Breast epithelium (tissue), 4 donors: ENCODE measurements around the gene SCN2A. TPM values are rescaled to one million over a fixed set of nuclear protein-coding genes. Genes with fewer than 3 reads are reported as not detected.

Experiments used
- DNase-seq, 2 donors: peaks; one replicate each; pipeline ENCODE4 v3.0.0-alpha.2; 2019; ENCODE audit warnings: low spot score in 2 of 2
- H3K27ac ChIP-seq, 2 donors: fragments of 200-600 bp; sonication (generic) in 1 of 2; one replicate each; pipeline ENCODE4 v1.5.1; 2016 to 2019; ENCODE audit warnings: mild to moderate bottlenecking in 1 of 2
- H3K27me3 ChIP-seq, 2 donors: fragments of 200-600 bp; sonication (generic) in 1 of 2; one replicate each; pipeline versions ENCODE4 v1.5.1 to v1.6.0; 2017 to 2019; ENCODE audit warnings: control low read depth in 1 of 2, mild to moderate bottlenecking in 1 of 2
- H3K36me3 ChIP-seq: fragments of 200-600 bp; one replicate; pipeline ENCODE4 v1.5.1; 2019
- H3K4me1 ChIP-seq, 2 donors: fragments of 200-600 bp; sonication (generic); one replicate each; pipeline ENCODE4 v1.5.1; 2016 to 2019; ENCODE audit warnings: control low read depth in 1 of 2
- H3K4me3 ChIP-seq, 3 donors: fragments of 200-600 bp; sonication (generic); 1 replicate in 2 of 3; 2 replicates in 1 of 3; pipeline ENCODE4 v1.5.1; 2016 to 2019; ENCODE audit warnings: mild to moderate bottlenecking in 3 of 3, moderate library complexity in 2 of 3
- H3K9me3 ChIP-seq, 2 donors: fragments of 200-600 bp; sonication (generic) in 1 of 2; one replicate each; pipeline ENCODE4 v1.5.1; 2016 to 2019; ENCODE audit warnings: control low read depth in 1 of 2
- CTCF ChIP-seq, 3 donors: fragments of 450-650 bp; IDR thresholded peaks; one replicate each; pipeline ENCODE4 v1.5.1; 2016 to 2017; ENCODE audit warnings: antibody characterized with exemption in 3 of 3, mild to moderate bottlenecking in 3 of 3, moderate library complexity in 3 of 3
- POLR2A ChIP-seq: fragments of 450-650 bp; IDR thresholded peaks from one replicate; pipeline ENCODE4 v1.6.1; 2016; ENCODE audit warnings: antibody characterized with exemption, mild to moderate bottlenecking, moderate library complexity
- POLR2AphosphoS5 ChIP-seq, 3 donors: sonication (generic); formaldehyde crosslinking; IDR thresholded peaks; one replicate each; pipeline ENCODE4 v1.6.1; 2017; ENCODE audit warnings: antibody characterized with exemption in 3 of 3
- intact Hi-C: fragments of 100-400 bp; cut with DNase I; formaldehyde crosslinking; loops from one replicate; pipeline ENCODE4 v1.15.1; 2023; ENCODE audit warnings: low total_unique reads
- total RNA-seq, 3 donors: library from RNA; depleted of rRNA; stranded (reverse); fragments of >200 nt; gene quantifications; one replicate each; pipeline ENCODE4 v1.1.0, GENCODE V29; 2016

Gene SCN2A
- total RNA-seq, 3 donors from 2014 or later = 0.16 to 2.2 (median 2.0) TPM

- H3K27me3 ChIP-seq = no peaks in the 10 kb centered on the region
- intact Hi-C loops = no loop called here
- no peaks in the 10 kb centered on the region for H3K36me3 ChIP-seq
- H3K27ac ChIP-seq = peak overlapping the region in 1 of 2 donors; percentile 56
- TF ChIP-seq POLR2A (no peak), POLR2AphosphoS5 (IDR thresholded peaks at IDR 0.05) (no peak), CTCF (IDR thresholded peaks at IDR 0.05) (no peak)
- DNase-seq = no peak
- no peaks in the 10 kb centered on the region for H3K4me1 ChIP-seq
- H3K9me3 ChIP-seq = no peaks in the 10 kb centered on the region
- H3K4me3 ChIP-seq = no peak overlapping the region
Observed at GRCh38 chr2:165369898-165370296, 130.7 kb downstream of the SCN2A start.

DNA sequence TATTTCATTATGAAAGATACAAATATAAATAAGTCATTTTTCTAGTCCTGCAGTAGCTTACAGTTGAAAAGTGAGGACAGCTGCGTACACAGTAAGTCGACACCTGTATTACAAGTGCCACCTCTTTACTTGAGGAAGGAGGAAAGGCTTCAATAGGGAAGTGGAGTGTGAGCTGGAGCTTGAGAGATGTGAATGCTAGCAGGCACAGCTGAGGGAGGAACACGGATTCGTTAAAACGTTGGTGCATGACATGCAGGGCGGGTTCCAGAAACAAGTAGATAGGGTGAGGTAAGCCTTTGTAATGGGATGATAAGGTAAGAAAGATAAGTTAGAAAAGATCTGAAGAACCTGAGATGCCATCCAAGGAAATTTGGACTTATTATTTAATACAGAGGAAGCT lies 132.1 kb downstream of the SCN2A start:
- H3K9me3 ChIP-seq = no peaks in the 10 kb centered on the region
- H3K4me3 ChIP-seq = no peak overlapping the region
- intact Hi-C loops = no loop called here
- no peaks in the 10 kb centered on the region for H3K36me3 ChIP-seq
- H3K4me1 ChIP-seq = no peaks in the 10 kb centered on the region
- TF ChIP-seq POLR2AphosphoS5 (IDR thresholded peaks at IDR 0.05) (no peak), POLR2A (no peak), CTCF (IDR thresholded peaks at IDR 0.05) (no peak)
- no peaks in the 10 kb centered on the region for H3K27me3 ChIP-seq
- no peak for DNase-seq
- H3K27ac ChIP-seq = no peak overlapping the region

DNA sequence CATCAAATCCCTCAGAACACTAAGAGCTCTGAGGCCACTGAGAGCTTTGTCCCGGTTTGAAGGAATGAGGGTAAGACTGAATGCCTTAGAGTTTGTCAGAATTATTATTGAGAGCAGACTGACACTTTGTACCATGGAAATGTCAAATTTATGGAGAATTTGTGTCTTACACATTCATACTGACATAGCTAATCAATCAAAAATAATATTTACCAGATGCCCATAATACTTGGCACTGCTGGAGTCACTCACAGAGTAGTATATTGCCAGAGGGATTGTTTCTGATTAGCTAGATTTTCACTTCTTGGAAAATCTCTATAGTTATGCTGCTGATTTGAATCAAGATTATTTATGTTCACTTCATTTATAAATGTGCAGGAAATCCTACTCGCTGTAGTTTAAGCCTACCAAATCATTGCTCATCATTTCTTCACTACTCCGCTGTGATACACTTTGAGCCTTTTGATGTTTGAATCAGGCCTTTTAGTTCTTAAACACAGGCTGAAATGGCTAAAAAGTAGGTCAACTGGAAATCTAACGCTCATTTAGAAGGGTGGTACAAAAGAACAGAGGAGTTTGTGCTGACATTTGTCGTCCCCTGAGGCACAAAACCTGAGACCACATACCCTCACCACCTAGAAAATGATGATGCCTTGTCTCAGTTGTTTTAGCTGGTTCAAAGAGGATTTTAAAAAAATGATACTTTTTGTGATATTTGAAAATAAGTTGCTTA lies 134.2 kb downstream of the SCN2A start:
- H3K9me3 ChIP-seq = no peaks in the 10 kb centered on the region
- no peaks in the 10 kb centered on the region for H3K4me1 ChIP-seq
- no peak for DNase-seq
- H3K4me3 ChIP-seq = no peak overlapping the region
- no peaks in the 10 kb centered on the region for H3K27me3 ChIP-seq
- intact Hi-C loops = no loop called here
- no peak overlapping the region for H3K27ac ChIP-seq
- H3K36me3 ChIP-seq = no peaks in the 10 kb centered on the region
- no peak for TF ChIP-seq POLR2AphosphoS5 (IDR thresholded peaks at IDR 0.05)
- TF ChIP-seq CTCF (IDR thresholded peaks at IDR 0.05) = no peak
- no peak for TF ChIP-seq POLR2A

- H3K27ac ChIP-seq = no peak overlapping the region
- intact Hi-C loops = no loop called here
- no peaks in the 10 kb centered on the region for H3K9me3 ChIP-seq
- no peaks in the 10 kb centered on the region for H3K36me3 ChIP-seq
- DNase-seq = no peak
- no peaks in the 10 kb centered on the region for H3K4me1 ChIP-seq
- TF ChIP-seq CTCF (IDR thresholded peaks at IDR 0.05) (no peak), POLR2A (no peak), POLR2AphosphoS5 (IDR thresholded peaks at IDR 0.05) (no peak)
- no peak overlapping the region for H3K4me3 ChIP-seq
- no peaks in the 10 kb centered on the region for H3K27me3 ChIP-seq
Observed at GRCh38 chr2:165376571-165376975, 137.4 kb downstream of the SCN2A start.

DNA sequence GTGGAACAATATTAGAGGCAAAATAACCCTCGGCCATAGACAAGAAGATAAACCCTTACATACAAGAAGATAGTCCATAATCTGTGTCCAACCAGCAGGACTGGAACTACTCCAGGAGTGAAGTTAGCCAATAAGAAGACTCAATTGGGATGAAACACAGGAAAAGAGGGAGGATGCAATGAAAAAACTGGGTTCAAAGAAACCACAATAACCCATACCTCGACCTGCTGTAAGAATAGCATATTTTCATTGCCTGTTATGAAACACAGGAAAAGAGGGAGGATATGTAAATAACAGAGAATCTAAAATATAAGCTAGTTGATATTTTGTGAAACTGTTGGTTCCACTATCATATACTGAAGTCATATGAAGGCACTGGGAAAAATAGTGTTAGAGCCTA lies 143.1 kb downstream of the SCN2A start:
- no peak for TF ChIP-seq POLR2A
- TF ChIP-seq POLR2AphosphoS5 (IDR thresholded peaks at IDR 0.05) = no peak
- no peak for TF ChIP-seq CTCF (IDR thresholded peaks at IDR 0.05)
- H3K9me3 ChIP-seq = no peaks in the 10 kb centered on the region
- no peak overlapping the region for H3K4me3 ChIP-seq
- no peaks in the 10 kb centered on the region for H3K36me3 ChIP-seq
- no peak for DNase-seq
- no peaks in the 10 kb centered on the region for H3K27me3 ChIP-seq
- no peak overlapping the region for H3K27ac ChIP-seq
- intact Hi-C loops = no loop called here
- H3K4me1 ChIP-seq = no peaks in the 10 kb centered on the region
